GM12801 (cell line): ENCODE results near the gene SBF2.

Experiments used
- CTCF ChIP-seq: IDR thresholded peaks from one replicate; pipeline ENCODE4 v1.5.1; 2011; ENCODE audit warnings: control low read depth; ENCODE audit not compliant: insufficient read length; ENCODE audit errors: extremely low read depth

The SBF2 gene

GRCh38 chr11:9876331-9876730 lies 417.7 kb downstream of the SBF2 start:
- TF ChIP-seq CTCF: no peak

GRCh38 chr11:9875862-9876261 lies 418.2 kb downstream of the SBF2 start:
- no peak for TF ChIP-seq CTCF

GRCh38 chr11:9875399-9875798 lies 418.6 kb downstream of the SBF2 start:
- no peak for TF ChIP-seq CTCF

- no peak for TF ChIP-seq CTCF
Measured at GRCh38 chr11:9874466-9874865, 419.6 kb downstream of the SBF2 start.

- no peak for TF ChIP-seq CTCF
Measured at GRCh38 chr11:9868641-9869040, 425.4 kb downstream of the SBF2 start.

- no peak for TF ChIP-seq CTCF
Measured at GRCh38 chr11:9862981-9863380, 431.0 kb downstream of the SBF2 start.

- TF ChIP-seq CTCF: no peak
Measured at GRCh38 chr11:9861860-9862725, 431.9 kb downstream of the SBF2 start.
